GM12864 (cell line): ENCODE results near the gene TRMT10B.
A peak's percentile ranks its signal among the peaks of the same experiment; 100 is the strongest.

ENCODE experiments used
- DNase-seq: peaks from one replicate; pipeline ENCODE4 v3.0.0-alpha.2; 2011; ENCODE audit warnings: low read depth
- H3K4me3 ChIP-seq: 2 replicates; pipeline ENCODE4 v1.5.1; 2011; ENCODE audit warnings: mild to moderate bottlenecking, low read depth, low read length, control low read depth
- TF ChIP-seq, protein P1 (sequence below): IDR thresholded peaks from 2 replicates; pipeline ENCODE4 v1.5.1; 2011; ENCODE audit warnings: low read depth, mild to moderate bottlenecking, moderate library complexity, low read length, control low read depth, inconsistent platforms; ENCODE audit errors: missing control alignments

The TRMT10B gene, protein sequence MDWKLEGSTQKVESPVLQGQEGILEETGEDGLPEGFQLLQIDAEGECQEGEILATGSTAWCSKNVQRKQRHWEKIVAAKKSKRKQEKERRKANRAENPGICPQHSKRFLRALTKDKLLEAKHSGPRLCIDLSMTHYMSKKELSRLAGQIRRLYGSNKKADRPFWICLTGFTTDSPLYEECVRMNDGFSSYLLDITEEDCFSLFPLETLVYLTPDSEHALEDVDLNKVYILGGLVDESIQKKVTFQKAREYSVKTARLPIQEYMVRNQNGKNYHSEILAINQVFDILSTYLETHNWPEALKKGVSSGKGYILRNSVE

DNA sequence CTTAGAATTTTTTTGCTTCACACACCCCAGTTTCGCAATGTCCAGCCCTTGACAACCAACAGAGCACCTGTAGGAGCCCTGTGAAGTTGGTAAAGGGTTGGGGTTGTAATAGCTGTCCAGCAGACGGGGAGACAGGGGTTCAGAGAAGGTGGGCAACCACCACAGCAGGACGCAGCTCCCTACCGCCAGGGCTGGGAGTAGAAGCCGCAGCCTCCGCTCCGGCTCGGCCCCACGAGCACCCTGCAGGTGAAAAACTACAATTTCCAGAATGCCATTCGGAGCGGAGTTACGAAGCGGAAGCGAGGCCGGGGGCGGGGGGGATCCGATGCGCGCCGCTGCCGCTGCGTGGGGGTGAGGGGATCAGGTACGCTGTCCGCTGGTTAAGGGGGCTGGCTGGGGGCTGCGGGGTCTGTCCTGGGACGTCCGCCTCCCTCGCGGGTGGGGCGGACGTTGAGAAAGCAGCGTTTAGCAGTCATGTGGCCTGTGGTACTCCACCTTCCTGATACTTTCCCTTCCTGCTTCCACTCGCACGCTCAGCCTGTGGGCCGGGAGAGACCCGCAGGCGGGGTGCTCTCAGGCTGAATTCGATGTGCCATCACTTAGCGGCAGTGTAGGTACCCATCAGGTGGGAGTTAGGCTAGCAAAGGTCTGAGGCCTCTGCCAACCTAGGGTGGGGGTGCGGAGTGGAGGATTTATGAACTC, at the start of gene TRMT10B:
TSS of gene TRMT10B (plus strand) at position 317 of the 702 bp plus-strand sequence. CDS start 8,127 bp downstream, outside the sequence.
- peak; percentile 37 for DNase-seq

DNA sequence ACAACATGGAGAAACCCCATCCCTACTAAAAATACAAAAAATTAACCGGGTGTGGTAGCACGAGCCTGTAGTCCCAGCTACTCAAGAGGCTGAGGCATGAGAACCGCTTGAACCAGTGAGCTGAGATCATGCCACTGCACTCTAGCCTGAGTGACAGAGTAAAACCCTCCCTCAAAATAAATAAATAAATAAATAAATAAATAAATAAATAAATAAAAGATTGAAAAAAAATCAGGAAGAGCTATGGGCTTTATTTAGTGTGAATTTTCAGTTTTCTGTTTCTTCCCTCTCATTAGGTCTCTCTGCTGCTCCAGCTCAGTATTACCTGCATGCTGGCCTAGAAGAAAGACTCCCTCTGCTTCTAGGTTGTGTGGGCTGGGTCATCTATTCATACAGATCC, 47.8 kb upstream of the TRMT10B start:
- no peak for DNase-seq
- TF ChIP-seq, protein P1, sequence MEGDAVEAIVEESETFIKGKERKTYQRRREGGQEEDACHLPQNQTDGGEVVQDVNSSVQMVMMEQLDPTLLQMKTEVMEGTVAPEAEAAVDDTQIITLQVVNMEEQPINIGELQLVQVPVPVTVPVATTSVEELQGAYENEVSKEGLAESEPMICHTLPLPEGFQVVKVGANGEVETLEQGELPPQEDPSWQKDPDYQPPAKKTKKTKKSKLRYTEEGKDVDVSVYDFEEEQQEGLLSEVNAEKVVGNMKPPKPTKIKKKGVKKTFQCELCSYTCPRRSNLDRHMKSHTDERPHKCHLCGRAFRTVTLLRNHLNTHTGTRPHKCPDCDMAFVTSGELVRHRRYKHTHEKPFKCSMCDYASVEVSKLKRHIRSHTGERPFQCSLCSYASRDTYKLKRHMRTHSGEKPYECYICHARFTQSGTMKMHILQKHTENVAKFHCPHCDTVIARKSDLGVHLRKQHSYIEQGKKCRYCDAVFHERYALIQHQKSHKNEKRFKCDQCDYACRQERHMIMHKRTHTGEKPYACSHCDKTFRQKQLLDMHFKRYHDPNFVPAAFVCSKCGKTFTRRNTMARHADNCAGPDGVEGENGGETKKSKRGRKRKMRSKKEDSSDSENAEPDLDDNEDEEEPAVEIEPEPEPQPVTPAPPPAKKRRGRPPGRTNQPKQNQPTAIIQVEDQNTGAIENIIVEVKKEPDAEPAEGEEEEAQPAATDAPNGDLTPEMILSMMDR, result no peak
- H3K4me3 ChIP-seq, result no peak overlapping the region

More for the DNA sequence above, at the start of gene TRMT10B:
- TF ChIP-seq, protein P1, result no peak
- peak within 1 kb of the TSS; percentile 98 for H3K4me3 ChIP-seq

DNA sequence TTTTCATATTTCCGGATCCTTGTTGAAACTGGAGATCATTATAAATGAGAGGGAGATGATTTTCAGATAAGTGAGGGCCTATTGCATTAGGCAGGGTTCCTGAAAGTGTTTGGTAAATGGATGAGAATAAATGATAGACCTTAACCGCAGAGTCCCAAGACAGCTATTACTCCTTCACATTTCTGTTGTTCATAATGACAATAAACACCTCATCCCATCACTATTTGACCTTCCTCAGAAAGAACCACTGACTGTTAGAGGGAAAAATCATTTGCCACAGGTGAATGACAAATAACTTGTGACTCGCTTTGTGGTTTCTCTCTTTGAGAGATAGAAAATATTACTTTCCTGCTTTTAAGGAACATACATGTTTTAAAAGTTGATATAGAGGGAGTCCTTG, 47.3 kb upstream of the TRMT10B start:
- TF ChIP-seq, protein P1, result no peak
- H3K4me3 ChIP-seq, result no peak overlapping the region
- DNase-seq, result no peak

DNA sequence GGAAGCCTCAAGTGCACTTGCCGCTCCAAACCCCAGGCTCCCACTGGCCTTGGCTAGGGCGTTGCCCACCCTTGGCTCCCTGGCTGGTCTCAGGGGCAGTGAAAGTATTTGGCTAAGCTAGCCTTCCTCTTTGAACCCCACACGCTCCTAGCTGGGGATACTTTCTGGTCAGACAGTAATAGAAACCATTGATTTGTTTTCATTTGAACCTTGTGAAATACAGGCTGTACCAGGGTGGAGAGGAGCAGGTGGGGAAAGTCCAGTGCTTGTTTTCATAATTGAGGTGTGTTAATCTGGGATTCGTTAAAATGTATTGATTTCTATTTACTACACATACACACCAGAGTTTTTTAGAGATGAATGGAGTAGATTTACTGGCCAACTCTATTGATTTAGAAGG, 45.9 kb upstream of the TRMT10B start:
- no peak for DNase-seq
- H3K4me3 ChIP-seq, result no peak overlapping the region
- TF ChIP-seq, protein P1, result no peak

DNA sequence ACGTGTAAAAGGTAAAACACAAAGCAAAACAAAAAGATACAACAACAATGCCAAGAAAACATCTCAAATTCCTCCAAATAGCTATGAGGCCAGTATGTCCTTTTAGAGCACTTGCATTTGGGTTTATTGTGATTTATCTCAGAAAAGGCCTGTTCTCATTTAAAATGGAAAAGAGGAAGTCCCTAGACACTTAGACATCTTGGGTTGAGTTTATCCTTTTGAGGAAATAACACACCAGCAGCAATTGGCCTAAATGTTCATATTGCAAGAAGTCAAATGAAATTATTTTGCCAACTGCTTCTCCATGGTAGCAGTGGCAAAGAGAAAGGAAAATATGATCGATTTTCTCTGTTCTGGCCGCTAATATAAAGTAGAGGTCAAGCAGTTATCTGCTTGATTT, 43.6 kb upstream of the TRMT10B start:
- no peak for DNase-seq
- H3K4me3 ChIP-seq, result no peak overlapping the region
- TF ChIP-seq, protein P1, result no peak

DNA sequence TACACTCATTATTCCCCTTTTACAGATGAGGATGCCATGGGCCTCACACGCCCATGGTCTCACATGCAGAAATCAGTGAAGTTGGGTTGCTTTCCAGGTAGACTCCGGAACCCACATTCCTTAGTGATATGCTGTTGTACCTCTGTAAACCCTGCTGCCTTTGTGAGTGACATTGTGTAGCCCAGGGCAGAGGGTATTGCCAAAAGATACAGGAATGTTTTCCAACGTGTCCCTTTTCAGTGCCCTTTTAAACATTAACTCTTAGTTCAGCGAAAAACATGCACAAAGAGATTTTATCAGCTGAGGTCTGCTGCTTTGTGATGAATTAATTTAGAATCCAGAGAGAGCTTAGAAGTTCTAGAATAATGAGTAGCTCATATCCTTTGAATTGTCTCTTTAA, 38.3 kb upstream of the TRMT10B start:
- TF ChIP-seq, protein P1, result no peak
- no peak for DNase-seq
- no peak overlapping the region for H3K4me3 ChIP-seq

DNA sequence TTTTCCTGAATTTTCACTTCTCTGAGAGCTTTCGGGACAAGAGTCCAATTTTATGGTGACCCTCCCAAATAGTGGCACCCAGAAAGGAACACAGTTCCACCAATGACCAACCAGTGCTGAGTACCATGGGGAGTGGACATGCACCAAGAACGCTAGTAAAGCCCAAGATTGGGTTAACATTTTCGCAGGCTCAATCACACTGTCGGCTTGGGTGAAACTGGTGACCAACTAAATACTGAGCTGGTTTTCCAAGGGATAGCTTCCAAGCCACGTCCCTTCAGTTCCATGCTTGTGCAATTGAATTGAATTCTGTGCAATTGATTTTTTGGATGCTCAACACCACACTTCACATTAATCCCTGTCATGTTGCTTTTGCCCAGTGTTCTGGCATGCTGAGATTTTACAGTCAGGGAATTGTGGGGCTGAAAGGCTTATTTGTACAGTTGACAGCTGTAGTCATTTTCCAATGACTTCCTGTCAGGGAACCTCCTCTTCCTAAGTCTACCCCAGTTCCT, 37.6 kb upstream of the TRMT10B start:
- H3K4me3 ChIP-seq, result no peak overlapping the region
- DNase-seq, result no peak
- TF ChIP-seq, protein P1, result no peak
